ENCODE measurements around the gene RXRB.

RXRB gene

GRCh38 chr6:33166811-33167210, 33.7 kb downstream of the RXRB start:
- H3K9ac ChIP-seq (ENCODE audit: low read length) = no peak overlapping the region
- H3K4me1 ChIP-seq (ENCODE audit: low read length) = no peaks in the 10 kb centered on the region
- no peak overlapping the region for H2AFZ ChIP-seq (ENCODE audit: low read length)
- no peaks in the 10 kb centered on the region for H3K9me3 ChIP-seq (replicated peaks; ENCODE audit: insufficient read depth, low read length)
- no peaks in the 10 kb centered on the region for H3K36me3 ChIP-seq (replicated peaks; ENCODE audit: insufficient read depth, low read length)
- no peak overlapping the region for H3K4me3 ChIP-seq (ENCODE audit: low read length)
- no peak for DNase-seq
- no peaks in the 10 kb centered on the region for H3K9me2 ChIP-seq (replicated peaks; ENCODE audit: insufficient read depth, low read length)
- peaks cover 24% of the 10 kb centered on the region for H3K27me3 ChIP-seq (replicated peaks; ENCODE audit: insufficient read depth, low read length)
- no peaks in the 10 kb centered on the region for H4K20me1 ChIP-seq (ENCODE audit: insufficient read depth, low read length)
- no peak overlapping the region for H3K4me2 ChIP-seq (ENCODE audit: low read depth, low read length)
- H3K79me2 ChIP-seq (ENCODE audit: low read length) = no peaks in the 10 kb centered on the region
- no peak overlapping the region for H3K27ac ChIP-seq (ENCODE audit: low read length)
- TF ChIP-seq EZH2 (optimal IDR thresholded peaks at IDR 0.05; ENCODE audit: low read depth, low read length) (no peak), EZH2phosphoT487 (IDR thresholded peaks at IDR 0.05; ENCODE audit: low read length) (no peak), CTCF (IDR thresholded peaks at IDR 0.05; ENCODE audit: low read length) (no peak)
- no peaks in the 10 kb centered on the region for H3F3A ChIP-seq (ENCODE audit: insufficient read depth, low read length)

- Histone ChIP-seq H3K27ac (ENCODE audit: low read length) (no peak overlapping the region), H3F3A (ENCODE audit: insufficient read depth, low read length) (no peaks in the 10 kb centered on the region), H3K4me1 (ENCODE audit: low read length) (no peaks in the 10 kb centered on the region), H3K4me2 (ENCODE audit: low read depth, low read length) (no peak overlapping the region), H3K36me3 (replicated peaks; ENCODE audit: insufficient read depth, low read length) (no peaks in the 10 kb centered on the region), H3K9ac (ENCODE audit: low read length) (no peak overlapping the region), H3K4me3 (ENCODE audit: low read length) (no peak overlapping the region), H3K79me2 (ENCODE audit: low read length) (no peaks in the 10 kb centered on the region), H3K27me3 (replicated peaks; ENCODE audit: insufficient read depth, low read length) (peaks cover 24% of the 10 kb centered on the region), H2AFZ (ENCODE audit: low read length) (no peak overlapping the region), H3K9me3 (replicated peaks; ENCODE audit: insufficient read depth, low read length) (no peaks in the 10 kb centered on the region), H4K20me1 (ENCODE audit: insufficient read depth, low read length) (no peaks in the 10 kb centered on the region), H3K9me2 (replicated peaks; ENCODE audit: insufficient read depth, low read length) (no peaks in the 10 kb centered on the region)
- TF ChIP-seq CTCF (IDR thresholded peaks at IDR 0.05; ENCODE audit: low read length) (no peak), EZH2 (optimal IDR thresholded peaks at IDR 0.05; ENCODE audit: low read depth, low read length) (no peak), EZH2phosphoT487 (IDR thresholded peaks at IDR 0.05; ENCODE audit: low read length) (no peak)
- DNase-seq = no peak
Observed at GRCh38 chr6:33166363-33166762, 34.1 kb downstream of the RXRB start.

GRCh38 chr6:33165581-33166258, 34.7 kb downstream of the RXRB start:
- Histone ChIP-seq H3K79me2 (ENCODE audit: low read length) (no peaks in the 10 kb centered on the region), H3K9me3 (replicated peaks; ENCODE audit: insufficient read depth, low read length) (no peaks in the 10 kb centered on the region), H3F3A (ENCODE audit: insufficient read depth, low read length) (no peaks in the 10 kb centered on the region), H3K4me3 (ENCODE audit: low read length) (no peak overlapping the region), H3K4me2 (ENCODE audit: low read depth, low read length) (no peak overlapping the region), H3K36me3 (replicated peaks; ENCODE audit: insufficient read depth, low read length) (no peaks in the 10 kb centered on the region), H3K27ac (ENCODE audit: low read length) (no peak overlapping the region), H3K9me2 (replicated peaks; ENCODE audit: insufficient read depth, low read length) (no peaks in the 10 kb centered on the region), H3K4me1 (ENCODE audit: low read length) (peaks cover 6% of the 10 kb centered on the region; the same call in 1 of the 2 replicates), H3K27me3 (replicated peaks; ENCODE audit: insufficient read depth, low read length) (peaks cover 24% of the 10 kb centered on the region), H4K20me1 (ENCODE audit: insufficient read depth, low read length) (no peaks in the 10 kb centered on the region), H3K9ac (ENCODE audit: low read length) (no peak overlapping the region), H2AFZ (ENCODE audit: low read length) (no peak overlapping the region)
- no peak for DNase-seq
- no peak for TF ChIP-seq EZH2 (optimal IDR thresholded peaks at IDR 0.05; ENCODE audit: low read depth, low read length)
- TF ChIP-seq CTCF (IDR thresholded peaks at IDR 0.05; ENCODE audit: low read length) = no peak
- no peak for TF ChIP-seq EZH2phosphoT487 (IDR thresholded peaks at IDR 0.05; ENCODE audit: low read length)
